HG03103 (cell line): Measurements from ENCODE around the gene REEP1.

Experiments
- ATAC-seq: cut with Tn5 transposase; IDR thresholded peaks from one replicate; pipeline ENCODE4 v1.9.1; 2021; ENCODE audit warnings: low read depth; ENCODE audit not compliant: unreplicated experiment

Gene REEP1

DNA sequence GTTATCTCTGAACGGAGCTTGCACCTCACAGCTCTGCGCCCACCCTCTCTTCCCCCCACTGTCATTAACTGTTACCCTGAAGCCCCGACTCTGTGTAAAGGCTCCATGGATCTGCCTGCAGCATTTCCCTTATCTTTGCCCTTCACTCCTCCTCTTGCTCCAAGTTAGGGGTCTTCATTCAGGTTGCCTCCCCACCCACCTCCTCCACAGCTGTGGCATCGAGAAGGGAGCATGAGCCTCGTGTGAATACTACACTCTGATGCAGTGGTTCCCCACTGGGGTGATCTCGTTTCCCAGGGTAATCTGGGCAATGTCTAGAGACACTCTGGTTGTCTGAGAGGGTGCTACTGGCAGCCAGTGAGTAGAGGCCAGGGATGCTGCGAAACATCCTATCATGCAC, 51.4 kb downstream of the REEP1 start:
- ATAC-seq = no peak

DNA sequence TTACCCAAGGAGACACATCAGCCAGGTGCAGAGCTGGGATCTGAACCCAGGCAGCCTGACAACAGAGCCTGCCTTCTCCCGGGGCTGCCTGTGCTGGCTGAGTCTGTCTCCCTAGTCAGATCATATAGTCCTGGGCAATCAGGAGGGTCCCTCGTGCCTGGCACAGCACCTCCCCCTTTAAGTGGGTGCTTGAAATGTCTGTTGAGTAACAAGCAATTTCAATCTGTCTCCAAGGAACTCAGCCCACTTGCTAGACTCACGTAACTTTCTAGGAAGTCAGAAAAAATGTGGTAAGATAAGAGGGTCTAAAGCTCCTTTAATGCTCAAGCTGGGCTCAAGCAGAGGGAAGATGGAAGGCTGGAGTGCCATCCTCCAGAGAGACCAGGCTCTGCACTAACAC, 51.9 kb downstream of the REEP1 start:
- no peak for ATAC-seq

DNA sequence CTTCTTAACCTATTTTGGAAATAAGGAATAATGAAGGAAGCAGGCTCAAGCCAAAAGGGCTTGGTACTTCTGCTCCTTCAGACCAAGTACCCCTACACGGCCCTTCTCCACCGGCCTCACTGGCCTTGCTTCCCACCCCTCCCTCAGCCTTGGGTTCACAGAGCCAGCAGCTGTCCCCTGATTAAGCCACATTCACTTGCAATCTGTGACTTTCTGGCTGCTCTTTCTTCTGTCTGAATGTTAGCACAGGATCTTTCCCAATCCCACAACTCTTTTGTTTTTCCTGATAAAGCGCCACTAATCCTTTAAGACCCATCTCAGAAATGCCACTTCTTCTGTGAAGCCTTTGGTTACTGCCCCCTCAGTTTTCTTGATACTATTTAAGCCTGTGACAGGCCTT, 52.4 kb downstream of the REEP1 start:
- no peak for ATAC-seq

DNA sequence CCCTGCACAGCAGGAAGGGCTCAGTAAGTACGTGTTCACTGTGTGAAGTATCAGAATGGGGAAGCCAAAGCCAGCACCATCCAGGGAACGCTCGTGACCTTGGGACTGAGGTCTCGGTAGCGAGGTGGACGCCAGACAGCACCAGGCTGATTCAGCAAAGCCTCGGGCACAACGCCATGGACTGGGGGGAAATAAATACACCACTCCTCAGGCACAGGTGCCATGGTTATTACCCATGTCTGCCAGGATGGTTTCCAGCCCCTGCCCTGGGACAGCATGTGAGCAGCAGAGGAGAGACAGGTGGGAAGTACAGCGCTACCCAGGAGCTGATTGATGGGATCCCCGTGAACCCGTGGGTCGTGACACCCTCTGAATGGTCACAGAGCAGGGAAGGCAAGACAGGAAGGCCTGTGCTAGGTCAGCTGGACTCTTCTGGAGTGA, 53.0 kb downstream of the REEP1 start:
- no peak for ATAC-seq

DNA sequence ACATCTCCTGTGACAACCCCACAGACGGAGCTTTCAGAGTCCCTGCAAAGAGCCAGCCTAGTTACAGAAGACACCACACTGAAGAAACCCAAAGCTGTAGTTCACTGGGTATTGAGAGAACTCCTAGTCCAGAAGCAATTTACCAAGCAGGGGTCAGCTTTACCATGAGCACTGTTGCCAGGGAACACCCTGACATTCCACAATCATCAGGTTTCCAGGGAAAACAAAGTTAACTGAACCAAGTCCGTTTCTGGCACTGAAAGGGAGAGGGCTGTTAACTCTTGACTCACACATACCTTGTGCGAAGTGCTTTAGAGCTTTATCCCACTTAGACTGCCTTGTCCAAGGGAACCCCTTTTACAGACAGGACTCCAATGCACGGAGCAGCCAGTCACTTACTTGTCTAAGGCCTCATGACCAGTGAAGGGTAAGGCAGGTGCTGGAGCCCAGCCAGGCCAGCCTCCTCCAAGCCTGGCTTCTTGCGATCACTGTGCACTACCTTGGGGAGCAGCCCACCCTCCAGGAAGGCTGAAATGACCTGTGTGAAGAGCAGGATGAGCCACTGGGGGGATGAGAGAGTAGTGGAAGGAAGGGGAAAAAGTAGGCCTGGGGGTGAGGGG, 53.9 kb downstream of the REEP1 start:
- no peak for ATAC-seq

DNA sequence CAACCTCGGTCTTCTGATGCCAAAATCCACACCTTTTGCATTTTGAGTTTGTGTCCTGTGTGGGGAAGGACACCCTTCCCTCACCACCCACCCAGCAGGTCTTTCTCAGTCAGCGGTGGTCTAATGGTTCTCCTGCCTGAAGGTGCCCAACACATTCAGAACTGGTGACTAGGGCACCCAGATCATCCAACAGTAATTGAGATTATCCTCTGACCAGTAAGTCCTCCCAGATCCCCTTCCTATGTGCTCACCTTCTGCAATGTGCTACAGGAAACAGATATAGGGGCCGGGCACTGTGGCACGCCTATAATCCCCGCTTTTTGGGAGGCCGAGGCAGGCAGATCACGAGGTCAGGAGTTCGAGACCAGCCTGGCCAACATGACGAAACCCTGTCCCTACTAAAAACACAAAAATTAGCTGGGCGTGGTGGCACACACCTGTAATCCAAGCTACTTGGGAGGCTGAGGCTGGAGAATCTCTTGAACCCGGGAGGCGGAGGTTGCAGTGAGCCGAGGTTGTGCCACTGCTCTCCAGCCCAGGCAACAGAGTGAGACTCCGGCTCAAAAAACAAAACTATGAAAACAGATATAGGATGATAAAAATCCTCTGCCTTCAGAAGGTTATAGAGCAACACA, 56.2 kb downstream of the REEP1 start:
- ATAC-seq = no peak

DNA sequence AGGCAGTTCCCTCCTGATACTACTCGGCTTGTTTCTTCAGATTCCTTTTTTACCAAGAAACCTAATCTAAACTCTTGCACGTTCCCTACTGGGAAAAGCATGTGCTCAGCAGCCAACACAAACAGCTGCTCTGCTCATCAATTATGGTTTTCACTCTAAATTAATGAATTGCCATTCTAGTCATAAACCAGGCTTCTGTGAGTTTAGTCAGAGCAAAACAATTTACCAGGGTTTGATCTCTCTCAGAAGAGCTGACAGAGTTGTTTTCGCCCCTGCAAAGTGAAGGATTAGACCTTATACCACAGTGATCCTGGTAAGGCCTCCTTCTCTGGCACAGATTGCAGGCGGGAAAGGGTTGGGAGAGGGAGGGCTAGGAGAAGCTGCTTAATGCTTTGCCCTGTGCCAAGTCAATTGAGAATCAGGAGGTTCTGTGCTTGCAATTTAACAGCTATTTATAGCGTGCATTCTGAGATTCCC, 57.2 kb downstream of the REEP1 start:
- ATAC-seq = no peak

DNA sequence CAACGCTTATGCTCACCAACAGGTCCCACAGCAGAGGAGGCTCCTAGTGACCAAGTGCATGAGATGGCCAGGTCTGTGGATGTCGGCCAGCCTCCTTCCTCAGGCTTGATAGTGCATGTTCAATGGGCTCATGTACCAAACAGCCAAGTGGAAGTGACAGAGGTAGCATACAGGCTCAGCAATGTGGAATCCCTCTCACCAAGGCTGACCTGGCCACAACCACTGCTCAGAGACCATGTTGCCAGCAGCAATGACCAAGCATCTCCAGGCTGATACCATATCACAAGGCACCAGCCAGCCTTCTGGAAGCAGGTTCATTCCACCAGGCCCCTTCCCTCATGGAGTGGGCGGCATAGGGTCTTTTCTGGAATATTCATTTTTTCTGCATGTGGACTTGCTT, 61.5 kb downstream of the REEP1 start:
- ATAC-seq = no peak

DNA sequence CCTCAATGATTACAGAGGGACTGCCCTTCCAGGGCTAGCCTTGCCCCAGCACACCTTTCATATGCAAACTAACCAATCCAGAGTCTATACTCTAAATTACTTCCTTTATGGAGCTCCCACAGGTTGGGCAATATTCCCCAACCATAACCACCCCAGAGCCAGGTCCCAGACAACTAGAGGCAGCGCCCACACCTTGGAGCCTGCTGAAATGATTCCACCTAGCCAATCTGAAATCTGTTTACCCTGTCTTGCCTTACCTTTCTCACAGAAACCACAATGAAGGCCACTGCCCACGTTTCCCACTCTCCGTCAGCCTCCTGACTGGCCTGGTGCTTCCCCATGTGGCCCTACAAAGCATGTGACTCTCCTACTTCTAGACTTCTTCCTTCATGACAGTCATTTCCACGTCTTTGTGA, 62.0 kb downstream of the REEP1 start:
- no peak for ATAC-seq

DNA sequence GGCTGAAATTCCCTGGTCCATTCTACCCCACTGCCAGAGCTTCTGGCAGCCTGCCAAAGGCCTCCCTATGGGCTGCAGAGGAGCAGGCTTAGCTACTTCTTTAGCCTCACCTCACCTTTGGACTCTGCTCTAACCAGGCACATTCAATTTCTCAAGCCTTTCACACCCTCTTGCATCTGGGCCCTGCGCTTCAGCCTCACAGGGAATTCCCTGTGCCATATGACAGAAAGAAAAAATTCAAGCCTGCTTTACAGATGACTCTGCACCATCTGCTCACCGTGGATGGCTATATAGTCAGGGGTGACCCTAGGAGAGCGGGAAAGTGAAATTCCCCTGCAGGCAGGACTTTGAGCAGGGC, 62.5 kb downstream of the REEP1 start:
- ATAC-seq = no peak

DNA sequence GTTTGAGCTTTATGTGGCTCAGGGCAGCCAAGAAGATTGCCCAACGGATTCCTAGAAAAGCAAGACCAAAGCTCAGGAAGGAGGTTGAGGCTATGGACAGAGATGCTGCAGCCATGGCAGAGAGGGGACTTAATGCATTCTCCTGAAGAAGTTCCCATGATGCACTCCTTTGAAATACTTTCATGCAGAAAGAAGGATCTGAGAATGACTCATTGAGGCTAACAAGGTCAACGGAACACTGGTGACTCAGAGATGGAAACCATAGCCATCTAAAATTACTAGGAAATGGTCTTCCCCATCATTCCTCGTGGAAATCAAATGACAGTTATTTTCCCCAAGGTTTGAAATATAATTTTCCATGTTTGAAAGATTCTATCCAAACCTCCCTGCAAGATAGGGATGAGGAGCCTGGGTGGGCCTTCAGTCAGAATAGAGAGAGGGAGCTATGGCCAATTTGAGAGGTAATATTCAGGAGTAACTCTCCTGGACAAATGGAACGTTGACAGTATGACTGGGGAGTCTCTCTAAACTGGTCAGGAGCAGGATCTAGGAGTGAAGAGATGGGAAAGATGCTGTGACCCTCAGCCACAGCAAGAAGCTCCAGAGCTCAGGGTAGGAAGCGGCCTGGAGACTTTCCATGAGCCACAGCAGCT, 63.0 kb downstream of the REEP1 start:
- no peak for ATAC-seq

DNA sequence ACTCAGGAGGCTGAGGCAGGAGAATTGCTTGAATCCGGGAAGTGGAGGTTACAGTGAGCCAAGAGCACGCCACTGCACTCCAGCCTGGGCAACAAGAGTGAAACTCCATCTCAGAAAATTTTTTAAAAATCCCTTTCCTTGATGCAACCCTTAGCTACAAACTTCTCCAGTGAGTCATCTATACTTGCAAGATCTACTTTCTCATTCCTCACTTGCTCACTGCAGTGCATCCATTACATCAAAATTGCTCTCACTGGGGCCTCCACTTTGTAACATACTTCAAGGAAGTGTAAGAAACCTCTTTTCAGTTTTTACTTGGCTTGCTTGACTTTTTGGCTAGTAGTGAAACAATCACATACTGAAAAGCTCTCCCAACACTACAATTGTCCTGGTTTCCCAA, 65.3 kb downstream of the REEP1 start:
- no peak for ATAC-seq

DNA sequence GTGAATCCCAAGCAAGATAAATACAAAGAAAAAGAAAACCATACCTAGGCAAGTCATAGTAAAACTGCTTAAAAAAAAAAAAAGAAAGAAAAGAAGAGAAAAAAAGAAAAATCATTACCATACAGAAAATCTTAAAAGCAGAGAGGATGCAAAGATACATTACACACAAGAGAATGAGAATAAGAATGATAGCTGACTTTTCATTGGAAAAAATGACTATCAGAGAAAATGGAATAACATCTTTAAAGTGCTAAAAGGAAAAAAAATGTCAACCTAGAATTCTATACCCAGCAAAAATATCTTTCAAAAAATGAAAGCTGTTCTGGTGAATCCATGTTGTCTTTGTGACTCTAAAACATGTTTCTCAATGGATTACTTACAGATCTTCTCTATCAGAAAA, 66.2 kb downstream of the REEP1 start:
- no peak for ATAC-seq

DNA sequence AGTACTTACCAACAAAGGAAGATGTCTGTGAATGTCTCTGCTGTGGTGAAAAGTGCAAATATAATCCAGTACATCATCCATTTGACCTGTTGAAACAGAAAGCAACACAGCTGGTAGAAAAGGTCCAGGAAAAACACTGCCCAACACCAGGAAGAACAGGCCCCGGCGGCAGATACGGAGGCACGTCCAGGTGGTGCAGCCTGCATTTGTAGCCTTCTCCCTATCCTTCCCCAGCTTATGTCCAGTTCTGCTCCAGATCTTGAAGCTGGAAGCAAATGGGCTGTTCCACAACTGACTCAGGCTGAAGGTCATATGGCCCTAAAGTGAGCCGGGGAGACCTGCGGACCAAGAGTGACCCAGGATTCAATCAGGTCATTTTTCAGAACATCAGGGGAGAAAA, 73.5 kb downstream of the REEP1 start:
- no peak for ATAC-seq

DNA sequence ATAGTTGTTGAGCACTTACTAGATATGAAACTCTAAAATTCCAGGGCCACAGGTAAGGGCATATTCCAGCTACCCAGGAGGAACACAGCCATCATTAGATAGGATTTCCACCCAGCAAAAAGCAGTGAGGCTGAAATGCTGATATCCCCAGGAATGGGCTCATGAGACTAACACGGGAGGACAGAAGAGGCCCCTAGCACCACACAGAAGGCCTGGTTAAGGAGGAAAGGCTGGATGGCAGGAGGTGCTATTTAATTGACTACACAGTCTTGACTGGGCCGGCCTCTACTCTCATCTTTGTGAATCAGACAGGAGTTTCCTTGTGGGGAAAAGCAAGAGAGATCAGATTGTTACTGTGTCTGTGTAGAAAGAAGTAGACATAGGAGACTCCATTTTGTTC, 76.4 kb downstream of the REEP1 start:
- ATAC-seq = no peak

DNA sequence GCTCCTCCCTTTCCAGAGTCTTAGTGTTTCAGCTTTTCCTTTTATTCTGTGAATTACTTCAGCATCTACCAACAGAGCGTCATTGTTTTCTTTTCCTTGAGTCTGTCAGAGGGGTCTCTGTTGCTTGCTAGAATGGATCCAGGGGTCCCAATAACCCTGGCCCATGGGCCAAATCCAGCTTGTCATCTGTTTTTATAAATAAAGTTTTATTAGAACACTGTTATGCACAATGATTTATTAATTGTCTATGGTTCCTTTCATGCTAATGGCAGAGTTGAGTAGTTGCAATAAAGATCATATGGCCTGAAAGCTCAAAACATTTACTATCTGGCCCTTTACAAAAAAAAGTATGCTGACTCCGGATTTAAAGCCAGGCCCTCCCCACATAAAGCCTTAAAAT, 79.3 kb downstream of the REEP1 start:
- no peak for ATAC-seq

DNA sequence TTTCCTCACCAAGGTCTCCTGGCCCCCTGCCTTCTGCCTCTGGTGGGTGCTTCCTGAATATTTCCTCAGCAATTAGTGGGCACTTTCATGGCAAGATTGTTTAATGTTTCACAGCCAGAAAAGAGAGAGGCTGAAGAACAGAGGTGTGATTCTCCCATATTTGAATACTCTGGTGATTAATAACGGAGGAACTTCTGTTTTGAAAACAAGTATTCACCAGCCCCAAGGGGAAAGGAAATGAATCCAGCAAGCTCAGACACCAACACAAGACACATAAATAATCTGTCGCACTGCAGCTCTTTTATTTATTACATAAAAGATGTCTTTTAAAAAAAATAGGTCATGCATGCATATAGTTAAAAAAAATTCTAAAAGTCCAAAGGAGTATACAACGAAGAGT, 80.4 kb downstream of the REEP1 start:
- no peak for ATAC-seq

DNA sequence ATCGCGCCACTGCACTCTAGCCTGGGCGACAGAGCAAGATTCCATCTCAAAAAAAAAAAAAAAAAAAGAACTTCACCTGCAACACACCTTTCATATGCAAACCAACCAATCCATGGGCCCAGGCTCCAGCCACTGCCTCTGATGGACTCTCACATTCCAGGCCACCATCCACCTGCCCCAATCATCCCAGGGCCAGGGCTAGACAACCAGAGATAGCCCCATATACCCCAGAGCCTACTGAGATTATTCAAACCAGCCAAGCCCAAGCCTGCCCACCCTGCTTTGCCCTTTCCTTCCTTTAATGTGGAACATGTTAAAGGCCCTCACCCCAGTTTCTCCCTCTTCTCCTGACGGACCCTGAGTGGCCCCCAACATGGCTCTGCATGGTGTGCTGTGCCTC, 81.1 kb downstream of the REEP1 start:
- no peak for ATAC-seq

DNA sequence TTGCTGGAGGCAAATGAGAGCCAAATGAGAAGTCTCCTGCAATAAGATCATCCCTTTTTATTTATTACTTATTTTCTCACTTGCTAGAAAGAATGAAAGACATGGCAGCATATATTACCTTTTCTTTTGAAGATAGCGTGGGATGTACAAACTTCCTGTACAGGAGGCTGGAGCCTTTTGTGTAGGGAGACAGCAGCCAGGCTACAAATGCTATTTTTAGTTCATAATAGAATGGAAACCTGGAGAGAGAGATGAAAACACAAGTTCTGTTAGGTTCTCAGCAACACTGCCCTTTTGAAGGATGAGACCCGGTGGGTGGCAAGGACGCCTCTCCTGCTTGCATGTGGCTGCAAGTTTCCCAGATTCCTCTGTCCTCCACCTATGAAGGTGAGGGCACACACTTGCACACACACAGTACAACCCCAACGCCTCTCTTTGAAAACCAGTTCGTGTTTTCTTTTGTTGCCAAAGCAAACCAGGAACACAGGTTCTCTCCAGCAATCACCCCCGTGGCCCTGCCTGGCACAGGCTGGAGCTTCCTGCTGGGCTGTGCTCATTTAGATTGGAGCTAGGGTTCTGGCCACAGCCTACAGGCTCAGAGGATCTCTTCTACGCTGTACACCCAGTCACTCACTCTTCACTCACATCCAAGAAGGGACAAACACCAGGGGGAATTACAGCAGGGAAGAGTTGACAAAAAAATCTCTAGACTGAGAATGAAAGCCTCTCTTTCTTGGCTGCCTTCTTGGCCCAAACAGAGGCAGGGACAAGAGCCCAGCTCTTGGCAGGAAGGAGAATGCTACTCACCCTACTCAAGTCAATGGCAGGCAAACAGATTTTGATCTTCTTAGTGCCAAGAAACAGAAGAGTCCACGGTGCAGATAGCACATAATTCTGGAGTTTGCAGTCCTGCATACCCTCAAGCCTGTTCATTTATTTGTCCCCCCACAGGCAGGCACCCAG, 82.6 kb downstream of the REEP1 start:
- ATAC-seq = no peak

DNA sequence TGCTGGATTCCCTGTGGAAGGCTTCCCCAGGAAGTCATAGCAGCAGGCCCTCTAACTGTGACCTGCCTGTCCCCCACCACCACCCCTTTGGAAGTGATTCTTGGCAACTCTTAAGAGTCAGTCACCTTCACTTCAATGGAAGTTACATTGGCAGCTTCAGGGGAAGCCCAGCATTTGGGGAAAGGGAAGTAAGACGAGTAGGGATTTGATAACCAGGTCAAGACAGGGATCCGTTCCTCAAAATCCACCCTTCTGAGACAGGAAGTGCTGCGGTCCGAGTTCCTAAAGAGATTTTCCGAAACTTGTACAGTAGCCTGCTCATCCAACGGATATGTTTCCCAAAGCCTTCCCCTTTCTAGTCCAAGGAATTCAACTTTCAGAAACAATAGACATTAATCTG, 84.0 kb downstream of the REEP1 start:
- ATAC-seq = no peak

DNA sequence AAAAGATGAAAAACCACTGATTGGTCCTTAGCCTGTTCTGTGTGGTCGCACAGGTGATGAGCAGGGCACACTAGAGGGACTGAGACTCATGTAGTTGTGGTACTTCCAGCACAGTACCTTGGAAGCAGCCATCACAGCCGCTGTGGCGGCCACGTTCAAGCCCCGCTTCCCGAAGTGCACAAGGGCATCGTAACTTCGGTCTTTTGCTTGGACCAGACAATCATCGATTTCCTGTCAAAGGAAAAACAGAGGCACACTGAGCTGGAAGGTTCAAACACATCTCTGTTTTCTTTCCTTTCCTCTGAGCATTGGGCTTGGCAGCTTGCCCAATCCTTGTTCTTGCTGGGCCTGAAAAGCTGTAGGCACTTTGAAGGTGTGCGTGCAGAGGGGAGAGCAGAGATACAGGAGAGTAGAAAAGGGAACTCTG, 85.6 kb downstream of the REEP1 start:
- ATAC-seq = no peak
